Right lobe of liver (tissue), 6 donors: ENCODE results near the gene SURF1. TPM values are rescaled to one million over a fixed set of nuclear protein-coding genes. Genes with fewer than 3 reads are reported as not detected.

ENCODE experiments used
- ATAC-seq, 4 donors: fragments of 200-7000 bp; cut with Tn5 transposase; one replicate each; pipeline ENCODE4 v1.9.1; 2020; ENCODE audit warnings: mild to moderate bottlenecking in 4 of 4, moderate library complexity in 4 of 4
- DNase-seq, 3 donors: peaks; one replicate each; pipeline ENCODE4 v3.0.0-alpha.2; 2020
- H3K27ac ChIP-seq, 3 donors: fragments of 200-600 bp; one replicate each; pipeline ENCODE4 v1.8.0; 2022
- H3K27me3 ChIP-seq, 2 donors: fragments of 200-600 bp; one replicate each; pipeline ENCODE4 v1.8.0; 2022
- H3K36me3 ChIP-seq, 4 donors: fragments of 200-600 bp; sonication (generic) in 1 of 4; one replicate each; pipeline versions ENCODE4 v1.5.1 to v1.8.0; 2017 to 2022; ENCODE audit warnings: control low read depth in 1 of 4
- H3K4me1 ChIP-seq, 4 donors: fragments of 200-600 bp; sonication (generic) in 1 of 4; one replicate each; pipeline versions ENCODE4 v1.5.1 to v1.8.0; 2017 to 2022; ENCODE audit warnings: control low read depth in 1 of 4
- H3K4me3 ChIP-seq, 3 donors: fragments of 200-600 bp; one replicate each; pipeline ENCODE4 v1.8.0; 2022
- H3K9me3 ChIP-seq, 4 donors: fragments of 200-600 bp; sonication (generic) in 1 of 4; one replicate each; pipeline versions ENCODE4 v1.5.1 to v1.8.0; 2017 to 2022; ENCODE audit warnings: control low read depth in 1 of 4
- POLR2A ChIP-seq: fragments of 450-650 bp; IDR thresholded peaks from one replicate; pipeline ENCODE4 v1.6.1; 2017; ENCODE audit warnings: antibody characterized with exemption, mild to moderate bottlenecking
- WGBS: methylation state at CpG from one replicate; pipeline ENCODE4 v1.1.6; 2018; ENCODE audit warnings: low coverage, low lambda C conversion rate; ENCODE audit not compliant: insufficient coverage; ENCODE audit errors: missing lambda C conversion rate; 5-methylcytosine and 5-hydroxymethylcytosine counted together
- intact Hi-C, 2 donors: fragments of 100-400 bp; cut with DNase I; formaldehyde crosslinking; loops; one replicate each; pipeline versions ENCODE4 v1.11.2 to v1.14.1; 2022
- total RNA-seq, 6 experiments: library from RNA; depleted of rRNA in 2 of 6; stranded (reverse); fragments of >200 nt in 2 of 6; fragmentation: NEBNext Ultra II Directional in 3 of 6; extraction: Animal tissue kit (Norgen Biotek cat#: 25700) in 3 of 6; gene quantifications; one replicate each; pipeline versions ENCODE4 v1.1.0 to v1.2.4, GENCODE V29; 2016 to 2023
- TF ChIP-seq, protein P1 (sequence below), 4 donors: fragments of 200-600 bp in 3 of 4; fragments of 450-650 bp in 1 of 4; IDR thresholded peaks; one replicate each; pipeline versions ENCODE4 v1.5.1 to v1.8.0; 2016 to 2022; ENCODE audit warnings: antibody characterized with exemption in 4 of 4, mild to moderate bottlenecking in 2 of 4
- donor health status: DM: no; HTN: yes; CAD: no.
- donor health status: DM: no; HTN: no; CAD: no.
- donor health status: DM: no; HTN: no; CAD: no.
- donor health status: DM: no; HTN: yes; CAD: no.
- donor health status: DM: no; HTN: yes; CAD: no.

The SURF1 gene
- total RNA-seq, 6 experiments from 2014 or later = 37.4 to 68.8 (median 44.5) TPM

DNA sequence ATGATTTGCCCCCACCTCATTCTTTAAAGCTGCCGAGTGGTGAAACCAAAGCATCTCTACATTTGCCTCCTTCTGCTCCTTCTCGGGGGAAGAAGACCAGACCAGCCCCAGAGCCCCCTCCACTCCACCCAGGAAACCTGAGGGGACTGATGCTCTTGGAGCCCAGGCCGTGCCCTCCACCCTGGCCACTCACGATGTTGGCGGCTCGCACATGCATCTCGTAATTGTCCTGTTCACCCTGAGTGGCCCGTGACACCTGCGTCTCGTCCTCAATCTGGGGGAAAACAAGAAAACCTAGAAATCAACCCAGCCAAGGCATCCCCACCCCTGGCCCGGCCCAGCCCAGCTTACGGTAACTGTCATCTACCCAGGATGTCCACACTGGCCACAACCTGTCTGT is 11.3 kb downstream of the SURF1 start:
- H3K27ac ChIP-seq = no peak overlapping the region

DNA sequence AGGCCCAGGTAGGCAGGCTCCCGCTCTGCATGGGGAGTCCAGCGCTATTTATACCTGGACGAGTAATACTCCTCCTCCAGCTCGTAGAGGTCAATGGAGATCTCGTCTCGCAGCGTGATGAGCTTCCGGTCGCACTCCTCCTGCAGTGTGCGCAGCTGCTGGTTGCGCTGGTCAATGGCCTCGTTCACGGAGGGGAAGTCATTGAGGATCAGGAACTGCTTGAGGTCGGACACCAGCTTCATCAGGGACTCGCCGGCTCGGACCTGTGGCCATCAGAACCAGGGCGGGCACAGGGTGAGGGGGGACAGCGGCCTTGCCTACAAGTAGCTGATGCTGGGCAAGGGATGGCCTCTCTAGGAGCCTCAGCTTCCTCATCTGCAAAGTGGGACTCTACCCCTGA is 12.2 kb downstream of the SURF1 start:
- ATAC-seq (no peak), DNase-seq (peak in 1 of 3 donors; percentile 45)
- Histone ChIP-seq H3K4me1 (peaks cover 0 to 14% (median 1%) of the 10 kb centered on the region in 4 donors), H3K27ac (no peak overlapping the region), H3K4me3 (no peak overlapping the region), H3K27me3 (no peaks in the 10 kb centered on the region), H3K9me3 (no peaks in the 10 kb centered on the region), H3K36me3 (peaks cover 0 to 24% (median 12%) of the 10 kb centered on the region in 4 donors)
- intact Hi-C loops = loop anchor here in 1 of 2 donors (10.0 kb wide), 1 partner anchor 141 kb away; no protein-coding TSS in a partner anchor
- TF ChIP-seq, protein P1, sequence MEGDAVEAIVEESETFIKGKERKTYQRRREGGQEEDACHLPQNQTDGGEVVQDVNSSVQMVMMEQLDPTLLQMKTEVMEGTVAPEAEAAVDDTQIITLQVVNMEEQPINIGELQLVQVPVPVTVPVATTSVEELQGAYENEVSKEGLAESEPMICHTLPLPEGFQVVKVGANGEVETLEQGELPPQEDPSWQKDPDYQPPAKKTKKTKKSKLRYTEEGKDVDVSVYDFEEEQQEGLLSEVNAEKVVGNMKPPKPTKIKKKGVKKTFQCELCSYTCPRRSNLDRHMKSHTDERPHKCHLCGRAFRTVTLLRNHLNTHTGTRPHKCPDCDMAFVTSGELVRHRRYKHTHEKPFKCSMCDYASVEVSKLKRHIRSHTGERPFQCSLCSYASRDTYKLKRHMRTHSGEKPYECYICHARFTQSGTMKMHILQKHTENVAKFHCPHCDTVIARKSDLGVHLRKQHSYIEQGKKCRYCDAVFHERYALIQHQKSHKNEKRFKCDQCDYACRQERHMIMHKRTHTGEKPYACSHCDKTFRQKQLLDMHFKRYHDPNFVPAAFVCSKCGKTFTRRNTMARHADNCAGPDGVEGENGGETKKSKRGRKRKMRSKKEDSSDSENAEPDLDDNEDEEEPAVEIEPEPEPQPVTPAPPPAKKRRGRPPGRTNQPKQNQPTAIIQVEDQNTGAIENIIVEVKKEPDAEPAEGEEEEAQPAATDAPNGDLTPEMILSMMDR (IDR thresholded peaks at IDR 0.05) = no peak
- TF ChIP-seq POLR2A = no peak
- WGBS = 93% methylated on average over 3 of the region's 19 CpGs

More for the DNA sequence above, 11.3 kb downstream of the SURF1 start:
- Histone ChIP-seq H3K27me3 (no peaks in the 10 kb centered on the region), H3K4me1 (peaks cover 0 to 17% (median 4%) of the 10 kb centered on the region in 4 donors), H3K9me3 (no peaks in the 10 kb centered on the region), H3K4me3 (no peak overlapping the region), H3K36me3 (peaks cover 0 to 33% (median 19%) of the 10 kb centered on the region in 4 donors)
- WGBS = 92% methylated on average over 10 of the region's 12 CpGs
- no peak for ATAC-seq
- DNase-seq = peak in 1 of 3 donors; percentile 37
- TF ChIP-seq, protein P1 (IDR thresholded peaks at IDR 0.05) = no peak
- TF ChIP-seq POLR2A = no peak
- intact Hi-C loops = loop anchor here in 1 of 2 donors (10.0 kb wide), 1 partner anchor 140 kb away; no protein-coding TSS in a partner anchor

DNA sequence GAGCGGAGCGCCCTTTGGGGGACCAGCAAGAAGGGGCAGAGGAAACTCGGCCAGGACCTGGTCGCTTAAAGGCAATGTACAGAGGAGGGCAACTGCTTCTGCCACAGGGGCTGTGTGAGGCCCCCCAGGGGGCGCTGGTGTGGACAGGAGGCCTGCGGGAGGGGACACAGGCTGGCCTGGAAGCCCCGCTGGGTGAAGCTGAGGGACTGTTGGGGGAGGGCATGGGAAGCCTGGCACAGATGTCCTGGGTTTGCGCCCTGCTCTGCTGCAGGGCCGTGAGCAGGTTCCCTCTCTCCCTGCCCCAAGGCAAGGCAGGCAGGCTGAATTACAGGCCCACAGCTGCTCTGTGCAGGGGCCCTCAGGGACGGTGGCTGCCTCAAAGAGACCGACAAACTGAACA is 13.7 kb downstream of the SURF1 start:
- H3K4me3 ChIP-seq = no peak overlapping the region
- 100% methylated on average over 1 of the region's 11 CpGs for whole genome bisulfite sequencing
- peaks cover 0 to 11% (median 0%) of the 10 kb centered on the region in 4 donors for H3K4me1 ChIP-seq
- H3K27me3 ChIP-seq = no peaks in the 10 kb centered on the region
- intact Hi-C loops = loop anchor here in 1 of 2 donors (10.0 kb wide), 1 partner anchor 142 kb away; no protein-coding TSS in a partner anchor
- DNase-seq (no peak), ATAC-seq (no peak)
- TF ChIP-seq POLR2A = no peak
- TF ChIP-seq, protein P1 (IDR thresholded peaks at IDR 0.05) = no peak
- H3K27ac ChIP-seq = no peak overlapping the region
- no peaks in the 10 kb centered on the region for H3K9me3 ChIP-seq
- H3K36me3 ChIP-seq = peaks cover 0 to 23% (median 11%) of the 10 kb centered on the region in 4 donors

DNA sequence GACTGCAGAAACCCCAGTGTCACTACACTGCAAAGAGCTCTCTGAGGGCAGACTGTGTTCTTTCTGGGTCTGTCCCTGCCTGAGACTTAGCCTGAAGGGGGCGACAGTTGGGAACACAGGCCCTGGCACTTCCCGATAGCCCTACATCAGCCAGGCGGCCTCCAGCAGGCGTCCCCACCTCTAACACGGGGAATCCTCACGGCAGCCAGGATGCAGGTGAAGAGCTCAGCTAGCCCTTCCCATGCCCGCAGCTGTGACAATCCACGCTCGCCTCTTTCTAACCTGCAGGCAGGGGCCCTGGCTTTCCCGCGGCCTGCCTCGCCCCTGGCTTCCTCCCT is 14.2 kb downstream of the SURF1 start:
- peaks cover 0 to 9% (median 0%) of the 10 kb centered on the region in 4 donors for H3K4me1 ChIP-seq
- peaks cover 0 to 23% (median 11%) of the 10 kb centered on the region in 4 donors for H3K36me3 ChIP-seq
- H3K4me3 ChIP-seq = no peak overlapping the region
- WGBS = 84% methylated on average over 5 of the region's 12 CpGs
- no peak for TF ChIP-seq POLR2A
- TF ChIP-seq, protein P1 (IDR thresholded peaks at IDR 0.05) = no peak
- DNase-seq = no peak
- peak in 1 of 4 donors; percentile 8 for ATAC-seq
- H3K27me3 ChIP-seq = no peaks in the 10 kb centered on the region
- no peaks in the 10 kb centered on the region for H3K9me3 ChIP-seq
- no peak overlapping the region for H3K27ac ChIP-seq
- intact Hi-C loops = loop anchor here in 1 of 2 donors (10.0 kb wide), 1 partner anchor 143 kb away; no protein-coding TSS in a partner anchor
